GM19023 (cell line): ENCODE results near the gene NCR1.
"Not testable (repeated sequence)": the region's sequence is repeated elsewhere in the genome, so short reads cannot be mapped to it uniquely, and the experiment has no call there.

Experiments
- ATAC-seq: cut with Tn5 transposase; IDR thresholded peaks from one replicate; pipeline ENCODE4 v1.9.1; 2021; ENCODE audit warnings: mild to moderate bottlenecking, moderate library complexity; ENCODE audit not compliant: unreplicated experiment

Gene NCR1

GRCh38 chr19:54905803-54906511, at the start of gene NCR1:
TSS of gene NCR1 (plus strand) at chr19:54906148. CDS start at chr19:54906188, 40 bp downstream.
- ATAC-seq = no peak

- ATAC-seq = not testable (repeated sequence)
Measured at GRCh38 chr19:54858476-54858875, 47.5 kb upstream of the NCR1 start.

- ATAC-seq = not testable (repeated sequence)
Measured at GRCh38 chr19:54859421-54859820, 46.5 kb upstream of the NCR1 start.

GRCh38 chr19:54863459-54863858, 42.5 kb upstream of the NCR1 start:
- ATAC-seq = not testable (repeated sequence)

GRCh38 chr19:54871696-54872095, 34.3 kb upstream of the NCR1 start:
- ATAC-seq = no peak

GRCh38 chr19:54873990-54874389, 32.0 kb upstream of the NCR1 start, which contains the start of gene FCAR:
TSS of gene FCAR (plus strand) at chr19:54874235. CDS start at chr19:54874290, 55 bp downstream.
- ATAC-seq = no peak

GRCh38 chr19:54875506-54875905, 30.4 kb upstream of the NCR1 start:
- ATAC-seq = no peak

- ATAC-seq = no peak
Measured at GRCh38 chr19:54877471-54877870, 28.5 kb upstream of the NCR1 start.

- no peak for ATAC-seq
Measured at GRCh38 chr19:54881884-54882283, 24.1 kb upstream of the NCR1 start.

GRCh38 chr19:54882758-54883157, 23.2 kb upstream of the NCR1 start:
- peak; percentile 55 for ATAC-seq

GRCh38 chr19:54883228-54883627, 22.7 kb upstream of the NCR1 start:
- ATAC-seq = no peak

- ATAC-seq = no peak
Measured at GRCh38 chr19:54888239-54888638, 17.7 kb upstream of the NCR1 start.

GRCh38 chr19:54889566-54889965, 16.4 kb upstream of the NCR1 start:
- no peak for ATAC-seq

GRCh38 chr19:54893406-54893805, 12.5 kb upstream of the NCR1 start:
- ATAC-seq = no peak

- ATAC-seq = not testable (repeated sequence)
Measured at GRCh38 chr19:54894106-54894505, 11.8 kb upstream of the NCR1 start.

GRCh38 chr19:54896036-54896435, 9.9 kb upstream of the NCR1 start:
- ATAC-seq = no peak

- ATAC-seq = not testable (repeated sequence)
Measured at GRCh38 chr19:54898685-54899084, 7.3 kb upstream of the NCR1 start.

- ATAC-seq = not testable (repeated sequence)
Measured at GRCh38 chr19:54899646-54900045, 6.3 kb upstream of the NCR1 start.

GRCh38 chr19:54901153-54901552, 4.8 kb upstream of the NCR1 start:
- ATAC-seq = not testable (repeated sequence)

- ATAC-seq = no peak
Measured at GRCh38 chr19:54902061-54902460, 3.9 kb upstream of the NCR1 start.

- ATAC-seq = no peak
Measured at GRCh38 chr19:54903303-54903702, 2.6 kb upstream of the NCR1 start.

- not testable (repeated sequence) for ATAC-seq
Measured at GRCh38 chr19:54904261-54904660, 1.7 kb upstream of the NCR1 start.

- ATAC-seq = no peak
Measured at GRCh38 chr19:54905421-54905802, 536 bp upstream of the NCR1 start.
